ENCODE measurements around the gene LPA.

Gene LPA

DNA sequence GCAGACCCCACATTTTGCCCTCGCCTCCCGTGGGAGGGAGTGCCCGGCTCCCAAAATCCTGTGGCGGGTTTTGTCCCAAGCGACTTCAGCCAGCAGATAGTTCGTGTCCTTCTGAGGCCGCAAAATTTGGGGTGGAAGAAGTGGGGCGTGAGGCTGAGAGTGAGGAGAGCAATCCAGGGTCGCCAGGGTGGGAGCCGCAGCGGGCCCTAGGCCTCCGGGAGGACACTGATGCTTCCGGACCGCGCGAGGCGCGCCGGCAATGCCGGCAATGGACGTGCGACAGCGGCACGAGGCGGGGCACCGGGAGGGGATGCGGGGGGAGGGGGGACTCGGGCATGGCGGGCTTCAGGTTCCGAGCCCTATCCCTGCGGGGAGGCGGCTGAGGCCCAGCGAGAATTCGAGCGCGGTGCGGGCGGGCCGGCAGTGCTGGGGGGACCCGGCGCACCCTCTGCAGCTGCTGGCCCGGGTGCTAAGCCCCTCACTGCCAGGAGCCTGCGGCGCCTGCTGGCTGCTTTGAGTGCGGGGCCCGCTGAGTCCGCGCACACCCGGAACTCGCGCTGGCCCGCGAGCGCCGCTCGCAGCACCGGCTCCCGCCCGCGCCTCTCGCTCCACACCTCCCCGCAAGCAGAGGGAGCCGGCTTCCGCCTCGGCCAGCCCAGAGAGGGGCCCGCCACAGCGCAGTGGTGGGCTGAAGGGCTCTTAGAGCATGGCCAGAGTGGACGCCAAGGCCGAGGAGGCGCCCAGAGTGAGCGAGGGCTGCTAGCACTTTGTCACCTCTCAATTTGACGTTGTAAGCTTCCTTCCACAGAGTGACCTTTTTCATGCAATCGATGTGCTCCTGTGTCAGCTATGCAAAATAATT is 143.8 kb downstream of the LPA start:
- DNase-seq (ENCODE audit: low read depth): peak; percentile 46
- H3K4me3 ChIP-seq (ENCODE audit: low read depth, low read length): peak overlapping the region; percentile 69
- TF ChIP-seq, protein P1, sequence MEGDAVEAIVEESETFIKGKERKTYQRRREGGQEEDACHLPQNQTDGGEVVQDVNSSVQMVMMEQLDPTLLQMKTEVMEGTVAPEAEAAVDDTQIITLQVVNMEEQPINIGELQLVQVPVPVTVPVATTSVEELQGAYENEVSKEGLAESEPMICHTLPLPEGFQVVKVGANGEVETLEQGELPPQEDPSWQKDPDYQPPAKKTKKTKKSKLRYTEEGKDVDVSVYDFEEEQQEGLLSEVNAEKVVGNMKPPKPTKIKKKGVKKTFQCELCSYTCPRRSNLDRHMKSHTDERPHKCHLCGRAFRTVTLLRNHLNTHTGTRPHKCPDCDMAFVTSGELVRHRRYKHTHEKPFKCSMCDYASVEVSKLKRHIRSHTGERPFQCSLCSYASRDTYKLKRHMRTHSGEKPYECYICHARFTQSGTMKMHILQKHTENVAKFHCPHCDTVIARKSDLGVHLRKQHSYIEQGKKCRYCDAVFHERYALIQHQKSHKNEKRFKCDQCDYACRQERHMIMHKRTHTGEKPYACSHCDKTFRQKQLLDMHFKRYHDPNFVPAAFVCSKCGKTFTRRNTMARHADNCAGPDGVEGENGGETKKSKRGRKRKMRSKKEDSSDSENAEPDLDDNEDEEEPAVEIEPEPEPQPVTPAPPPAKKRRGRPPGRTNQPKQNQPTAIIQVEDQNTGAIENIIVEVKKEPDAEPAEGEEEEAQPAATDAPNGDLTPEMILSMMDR (conservative IDR thresholded peaks at IDR 0.05; ENCODE audit: low read depth, low read length): peak; percentile 19

DNA sequence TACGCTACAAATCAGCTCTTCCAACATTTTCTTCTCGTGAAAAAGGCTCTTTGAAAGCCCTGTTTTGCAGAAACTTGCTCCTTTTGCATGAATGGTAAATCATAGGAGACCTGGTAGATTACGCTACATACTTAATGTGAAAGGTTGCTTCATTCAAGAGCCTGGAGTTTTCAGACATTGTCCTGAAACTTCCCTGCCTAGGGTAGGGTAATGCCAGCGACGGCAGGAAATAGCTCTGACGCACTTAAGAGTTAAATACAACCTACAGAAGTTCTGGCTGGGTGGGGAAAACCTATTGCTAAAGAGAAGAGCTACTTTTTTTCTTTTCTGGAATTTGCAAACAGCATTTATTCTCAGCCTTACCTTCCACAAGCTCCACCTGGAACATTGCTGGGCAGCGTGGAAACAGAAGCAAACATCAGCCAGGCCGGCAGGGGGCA is 144.5 kb downstream of the LPA start:
- TF ChIP-seq, protein P1 (conservative IDR thresholded peaks at IDR 0.05; ENCODE audit: low read depth, low read length): peak; percentile 98
- peak overlapping the region; percentile 69 for H3K4me3 ChIP-seq (ENCODE audit: low read depth, low read length)
- DNase-seq (ENCODE audit: low read depth): peak; percentile 61

DNA sequence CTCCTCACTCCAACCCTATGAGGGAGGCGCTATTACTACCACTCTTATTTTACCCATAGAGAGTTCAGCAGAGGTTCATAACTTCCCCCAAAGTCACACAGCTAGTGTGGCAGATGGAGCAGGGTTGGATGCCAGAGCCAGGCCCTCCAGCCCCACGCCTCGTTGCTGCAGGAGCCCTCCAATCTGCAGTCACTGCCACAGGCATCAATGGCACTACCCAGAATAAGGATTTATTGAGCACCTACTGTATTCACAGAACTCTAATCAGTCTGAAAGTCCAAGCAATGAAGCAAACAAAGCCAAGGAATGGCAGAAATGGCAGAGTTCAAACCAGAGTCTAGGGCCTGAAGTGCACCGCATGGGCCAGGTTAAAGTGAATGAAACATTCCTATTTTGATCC is 144.9 kb downstream of the LPA start:
- TF ChIP-seq, protein P1 (conservative IDR thresholded peaks at IDR 0.05; ENCODE audit: low read depth, low read length): no peak
- no peak overlapping the region for H3K4me3 ChIP-seq (ENCODE audit: low read depth, low read length)
- no peak for DNase-seq (ENCODE audit: low read depth)

DNA sequence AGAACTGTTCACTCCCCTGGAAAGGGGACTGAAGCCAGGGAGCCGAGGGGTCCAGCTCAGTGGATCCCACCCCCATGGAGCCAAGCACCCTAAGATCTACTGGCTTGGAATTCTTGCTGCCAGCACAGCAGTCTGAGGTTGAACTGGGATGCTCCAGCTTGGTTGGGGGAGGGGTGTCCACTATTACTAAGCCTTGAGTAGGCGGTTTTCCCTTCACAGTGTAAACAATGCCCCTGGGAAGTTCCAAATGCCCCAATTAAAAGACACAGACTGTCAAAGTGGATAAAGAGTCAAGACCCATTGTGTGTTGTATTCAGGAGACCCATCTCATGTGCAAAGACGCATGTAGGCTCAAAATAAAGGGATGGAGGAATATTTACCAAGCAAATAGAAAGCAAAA is 150.2 kb downstream of the LPA start:
- H3K4me3 ChIP-seq (ENCODE audit: low read depth, low read length): no peak overlapping the region
- peak; percentile 8 for DNase-seq (ENCODE audit: low read depth)
- TF ChIP-seq, protein P1 (conservative IDR thresholded peaks at IDR 0.05; ENCODE audit: low read depth, low read length): no peak

DNA sequence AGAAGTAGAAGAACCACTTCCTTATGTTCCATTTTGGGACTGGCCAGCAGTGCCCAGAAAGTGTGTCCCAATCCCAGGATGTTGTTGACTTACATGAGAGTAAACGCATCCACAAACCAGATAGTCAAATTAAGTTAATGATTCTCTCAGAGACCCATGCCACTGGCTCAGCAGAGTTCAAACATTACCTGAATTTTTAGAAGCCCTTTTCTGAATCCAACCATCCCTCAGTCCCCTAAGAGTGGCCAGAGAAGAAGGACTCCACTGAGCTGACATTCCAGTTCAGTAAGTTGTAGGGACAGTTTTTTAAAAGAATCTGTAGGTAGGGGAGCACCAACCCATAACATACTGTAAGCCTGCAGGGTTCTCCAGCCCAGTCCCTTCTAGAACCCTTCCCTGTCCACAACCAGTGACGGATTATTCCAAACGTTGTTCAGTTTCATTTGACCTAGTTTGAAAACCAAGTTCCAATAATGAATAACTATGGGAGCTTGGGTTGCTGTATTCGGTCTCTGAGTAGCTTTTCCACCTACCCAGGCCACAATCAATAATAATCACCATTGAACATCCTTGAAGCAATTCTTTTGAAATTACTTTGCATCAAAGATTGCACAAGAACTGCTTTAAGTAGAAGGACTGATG is 153.0 kb downstream of the LPA start:
- H3K4me3 ChIP-seq (ENCODE audit: low read depth, low read length): no peak overlapping the region
- TF ChIP-seq, protein P1 (conservative IDR thresholded peaks at IDR 0.05; ENCODE audit: low read depth, low read length): no peak
- DNase-seq (ENCODE audit: low read depth): no peak

DNA sequence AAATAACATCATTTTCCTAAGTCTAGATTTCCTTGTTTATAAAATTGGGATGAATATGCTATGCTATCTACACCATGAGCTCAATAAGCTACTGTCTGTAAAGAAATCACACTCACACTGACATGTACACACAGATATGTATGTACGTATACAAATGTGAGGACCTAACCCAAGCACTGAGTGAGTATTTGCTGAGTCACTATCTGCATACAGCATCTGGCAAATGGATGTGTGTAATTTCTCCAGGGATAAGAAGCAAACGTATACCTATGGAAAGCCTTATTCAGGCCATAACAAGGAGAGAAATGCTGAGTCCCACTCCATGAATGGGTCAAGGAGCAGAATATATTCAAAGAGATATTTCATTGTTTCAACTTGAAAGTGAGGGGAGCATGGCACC is 153.9 kb downstream of the LPA start:
- TF ChIP-seq, protein P1 (conservative IDR thresholded peaks at IDR 0.05; ENCODE audit: low read depth, low read length): no peak
- peak; percentile 58 for DNase-seq (ENCODE audit: low read depth)

More for the DNA sequence above, 153.9 kb downstream of the LPA start:
- no peak overlapping the region for H3K4me3 ChIP-seq (ENCODE audit: low read depth, low read length)

Data from choroid plexus epithelial cell (primary cell).